ENCODE measurements around the gene OR1M1.

DNA sequence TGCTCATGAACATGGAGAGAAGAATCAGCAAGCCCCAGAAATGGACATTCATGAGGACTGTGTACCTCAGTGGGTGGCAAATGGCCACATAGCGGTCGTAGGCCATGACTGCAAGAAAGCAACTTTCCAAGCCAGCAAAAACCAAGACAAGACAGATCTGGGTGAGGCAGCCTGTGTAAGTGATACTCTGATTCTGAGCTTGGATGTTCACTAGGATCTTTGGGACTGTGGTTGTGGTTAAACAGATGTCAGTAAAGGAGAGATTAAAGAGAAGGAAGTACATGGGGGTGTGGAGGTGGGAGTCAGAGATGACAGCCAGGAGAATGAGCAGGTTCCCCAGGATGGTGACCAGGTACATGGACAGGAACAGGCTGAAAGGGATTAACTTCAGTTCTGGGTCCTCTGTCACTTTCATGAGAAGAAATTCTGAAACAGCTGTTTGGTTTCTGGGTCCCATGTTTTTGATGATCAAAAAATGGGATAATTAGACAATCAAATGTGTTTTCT lies 28.5 kb downstream of the OR1M1 start, which contains the start of gene OR7G1:
- TF ChIP-seq POLR2A (IDR thresholded peaks at IDR 0.05) = no peak
- TF ChIP-seq, protein P1, sequence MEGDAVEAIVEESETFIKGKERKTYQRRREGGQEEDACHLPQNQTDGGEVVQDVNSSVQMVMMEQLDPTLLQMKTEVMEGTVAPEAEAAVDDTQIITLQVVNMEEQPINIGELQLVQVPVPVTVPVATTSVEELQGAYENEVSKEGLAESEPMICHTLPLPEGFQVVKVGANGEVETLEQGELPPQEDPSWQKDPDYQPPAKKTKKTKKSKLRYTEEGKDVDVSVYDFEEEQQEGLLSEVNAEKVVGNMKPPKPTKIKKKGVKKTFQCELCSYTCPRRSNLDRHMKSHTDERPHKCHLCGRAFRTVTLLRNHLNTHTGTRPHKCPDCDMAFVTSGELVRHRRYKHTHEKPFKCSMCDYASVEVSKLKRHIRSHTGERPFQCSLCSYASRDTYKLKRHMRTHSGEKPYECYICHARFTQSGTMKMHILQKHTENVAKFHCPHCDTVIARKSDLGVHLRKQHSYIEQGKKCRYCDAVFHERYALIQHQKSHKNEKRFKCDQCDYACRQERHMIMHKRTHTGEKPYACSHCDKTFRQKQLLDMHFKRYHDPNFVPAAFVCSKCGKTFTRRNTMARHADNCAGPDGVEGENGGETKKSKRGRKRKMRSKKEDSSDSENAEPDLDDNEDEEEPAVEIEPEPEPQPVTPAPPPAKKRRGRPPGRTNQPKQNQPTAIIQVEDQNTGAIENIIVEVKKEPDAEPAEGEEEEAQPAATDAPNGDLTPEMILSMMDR (IDR thresholded peaks at IDR 0.05) = no peak
